IPS-11a (cell line): Measurements from ENCODE around the gene ABAT.

Source experiments
- H3K4me3 ChIP-seq: one replicate; pipeline ENCODE4 v1.5.1; 2013; ENCODE audit warnings: low read depth, low read length, control low read depth

ABAT gene

DNA sequence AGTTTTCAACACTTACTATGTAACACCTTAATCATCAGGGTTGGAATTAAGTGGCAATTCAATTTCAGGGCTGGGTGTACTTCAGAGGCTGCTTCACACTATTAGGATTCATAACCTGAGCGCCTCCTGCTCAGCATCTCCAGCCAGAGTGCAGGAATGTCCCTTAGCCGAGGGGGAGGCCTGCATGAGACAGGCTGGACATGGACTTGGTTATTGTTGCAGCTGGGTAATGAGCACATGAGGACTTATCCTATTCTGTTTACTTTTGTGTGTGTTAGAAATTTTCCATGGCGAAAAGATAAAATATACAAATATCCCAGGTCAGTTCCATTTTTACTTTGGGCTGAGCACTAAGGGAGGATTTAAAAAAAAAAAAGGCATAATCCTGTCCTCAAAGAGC, 133.6 kb downstream of the ABAT start:
- H3K4me3 ChIP-seq: no peak overlapping the region

DNA sequence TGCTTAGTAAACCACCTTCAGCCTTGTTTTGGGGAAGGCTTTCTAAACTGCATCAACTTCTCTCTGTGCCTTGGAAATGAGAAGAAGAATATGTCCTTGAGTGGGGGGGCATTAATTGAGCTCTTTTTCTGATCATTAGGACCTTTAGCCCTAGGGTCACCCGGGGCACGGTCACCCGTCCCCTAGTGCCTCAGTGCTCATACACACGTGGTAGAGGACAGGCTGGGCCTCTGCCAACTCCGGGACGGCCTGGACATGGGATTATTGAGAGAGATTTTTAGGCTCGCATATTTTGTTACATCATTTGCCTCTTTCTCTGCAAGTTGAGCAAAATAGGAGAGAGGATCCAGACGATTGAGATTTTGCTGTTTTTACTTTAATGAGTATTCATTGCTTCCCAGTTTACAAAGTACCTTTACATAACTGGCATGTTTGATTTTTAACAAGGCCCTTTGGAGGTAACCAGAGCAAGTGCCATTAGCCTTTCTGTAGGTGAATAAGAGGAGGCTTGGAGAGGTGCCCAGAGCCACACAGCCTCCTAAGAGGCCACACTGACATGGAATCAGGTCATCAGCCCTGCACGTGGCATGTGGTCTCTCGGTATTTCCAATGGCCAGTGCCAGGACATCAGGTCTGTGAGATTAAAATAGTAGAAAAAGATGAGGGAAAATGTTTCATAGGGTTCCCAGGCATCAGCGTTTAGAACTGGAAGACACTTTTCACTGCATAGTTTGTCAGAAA, 134.4 kb downstream of the ABAT start:
- H3K4me3 ChIP-seq: no peak overlapping the region

DNA sequence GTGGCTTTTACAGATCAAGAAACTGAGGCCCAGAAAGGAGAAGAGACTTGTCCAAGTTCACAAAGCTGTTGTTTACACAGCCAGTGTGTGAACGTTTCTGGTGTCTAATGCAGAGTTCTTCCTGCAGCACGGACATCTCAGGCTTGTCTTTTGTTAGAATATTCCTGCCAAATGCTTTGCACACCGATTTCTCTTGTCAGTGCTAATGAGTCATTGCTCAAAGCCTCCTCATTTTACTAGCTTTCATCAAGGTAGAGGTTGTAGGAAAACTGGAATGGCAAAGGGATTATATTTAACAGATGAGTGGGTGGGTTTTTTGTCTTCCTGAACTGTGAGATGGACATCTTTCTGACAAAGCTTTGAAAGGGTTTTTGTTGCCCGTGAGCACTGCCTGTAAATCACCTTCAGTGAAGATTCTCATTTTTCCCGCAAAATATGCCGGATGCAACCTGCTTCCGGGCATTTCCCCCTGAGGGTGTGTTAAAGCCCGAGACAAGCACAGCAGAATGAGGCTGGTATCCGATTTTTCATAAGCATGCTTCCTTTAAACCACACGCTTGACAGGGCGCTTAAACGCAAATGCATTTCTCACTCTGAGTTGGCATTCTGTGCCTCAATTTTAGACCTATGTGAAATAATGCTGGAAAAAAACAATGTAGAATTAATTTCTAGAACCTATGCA, 137.9 kb downstream of the ABAT start:
- no peak overlapping the region for H3K4me3 ChIP-seq

DNA sequence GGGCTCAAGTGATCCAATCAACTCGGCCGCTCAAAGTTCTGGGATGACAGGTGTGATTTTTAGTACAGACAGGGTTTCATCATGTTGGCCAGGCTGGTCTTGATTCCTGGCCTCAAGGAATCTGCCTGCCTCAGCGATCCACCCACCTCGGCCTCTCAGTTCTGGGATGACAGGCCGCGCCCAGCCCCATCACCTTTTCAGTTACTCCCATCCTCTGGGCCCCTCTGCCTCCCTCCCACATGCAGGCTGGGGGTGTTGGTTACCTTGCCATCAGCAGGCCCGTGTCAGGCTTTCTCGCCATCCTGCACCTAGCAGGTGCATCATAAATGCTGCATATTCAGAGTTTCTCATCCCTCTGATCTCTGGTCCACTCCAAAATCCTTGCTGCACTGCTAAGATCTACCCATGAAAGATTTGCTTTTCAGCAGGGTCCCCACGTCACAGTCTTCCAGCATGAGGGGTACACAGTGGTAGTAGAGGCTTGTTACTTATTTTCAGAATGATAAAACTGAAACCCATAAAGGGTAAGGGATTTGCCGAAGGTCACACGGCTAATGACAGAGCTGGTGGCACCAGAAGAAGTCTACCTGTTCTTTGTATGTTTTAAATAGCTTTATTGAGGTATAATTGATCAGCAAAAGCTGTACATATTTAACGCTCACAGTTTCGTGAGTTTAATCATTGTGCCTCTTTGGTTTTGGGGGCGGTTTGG, 139.8 kb downstream of the ABAT start:
- H3K4me3 ChIP-seq: no peak overlapping the region

DNA sequence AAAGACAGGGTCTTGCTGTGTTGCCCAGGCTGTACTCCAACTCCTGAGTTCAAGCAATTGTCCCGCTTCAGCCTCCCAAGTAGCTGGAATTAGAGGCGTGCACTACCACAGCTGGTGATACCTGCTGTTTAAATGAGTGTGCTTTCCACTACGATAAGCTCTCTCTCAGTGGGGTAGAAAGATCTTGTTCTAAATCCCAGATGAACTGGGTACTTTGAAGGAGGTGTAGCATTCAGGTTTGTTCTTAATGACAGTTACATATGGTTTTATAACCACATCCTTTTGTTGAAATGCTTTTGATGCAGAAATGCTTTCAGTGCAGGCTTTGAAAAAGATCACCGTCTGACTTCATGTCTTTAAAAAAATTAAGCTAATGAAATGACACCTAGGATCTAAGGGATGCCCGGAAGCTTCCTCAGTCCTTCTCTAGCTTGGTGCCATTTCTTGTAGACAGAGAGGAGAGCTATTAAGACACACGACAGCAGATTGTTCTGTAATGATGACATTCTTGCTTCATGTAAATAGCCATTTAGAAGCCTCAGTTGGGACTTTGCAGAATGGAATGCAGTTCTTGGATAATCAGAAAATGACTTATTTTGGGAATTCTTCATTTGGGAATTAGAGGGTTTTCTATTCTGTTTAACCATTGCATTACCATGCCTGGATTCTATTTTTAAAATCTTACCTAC, 142.7 kb downstream of the ABAT start:
- H3K4me3 ChIP-seq: no peak overlapping the region

DNA sequence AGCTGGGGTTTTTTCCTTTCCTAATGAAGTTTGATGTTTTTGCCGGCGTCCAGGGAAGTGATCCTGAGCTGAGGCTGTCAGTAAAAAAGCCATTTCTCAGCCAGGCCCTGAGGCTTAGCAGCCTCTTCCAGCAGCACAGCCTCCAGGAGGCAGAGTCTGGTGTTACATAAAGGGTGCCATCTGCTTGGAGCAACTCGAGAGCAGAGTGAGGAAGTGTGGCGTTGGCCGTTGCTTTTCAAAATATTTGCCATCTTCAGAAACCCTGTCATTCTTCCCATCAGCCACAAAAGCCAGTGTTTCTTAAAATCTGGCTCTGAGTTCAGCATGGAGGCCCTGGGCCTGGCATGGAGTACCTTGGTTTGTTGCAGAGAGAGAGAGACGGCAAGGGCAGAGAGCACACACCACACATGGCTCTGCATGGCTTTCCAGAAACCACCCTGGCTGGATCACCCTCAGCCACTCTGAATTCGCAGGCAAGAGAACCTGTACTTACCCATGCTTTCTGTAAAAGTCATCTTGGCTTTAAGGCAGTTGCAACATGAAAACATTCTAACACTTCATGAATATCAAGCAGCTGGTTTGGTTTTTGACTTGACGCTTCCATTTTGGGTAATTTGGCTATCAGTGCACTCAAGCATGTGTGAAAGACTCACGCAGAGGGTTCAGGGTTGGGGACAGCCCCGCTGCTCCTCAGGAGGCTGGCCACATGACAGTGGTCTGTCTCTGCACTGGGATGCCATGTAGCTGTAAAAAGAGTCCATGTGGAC, 144.3 kb downstream of the ABAT start:
- no peak overlapping the region for H3K4me3 ChIP-seq

DNA sequence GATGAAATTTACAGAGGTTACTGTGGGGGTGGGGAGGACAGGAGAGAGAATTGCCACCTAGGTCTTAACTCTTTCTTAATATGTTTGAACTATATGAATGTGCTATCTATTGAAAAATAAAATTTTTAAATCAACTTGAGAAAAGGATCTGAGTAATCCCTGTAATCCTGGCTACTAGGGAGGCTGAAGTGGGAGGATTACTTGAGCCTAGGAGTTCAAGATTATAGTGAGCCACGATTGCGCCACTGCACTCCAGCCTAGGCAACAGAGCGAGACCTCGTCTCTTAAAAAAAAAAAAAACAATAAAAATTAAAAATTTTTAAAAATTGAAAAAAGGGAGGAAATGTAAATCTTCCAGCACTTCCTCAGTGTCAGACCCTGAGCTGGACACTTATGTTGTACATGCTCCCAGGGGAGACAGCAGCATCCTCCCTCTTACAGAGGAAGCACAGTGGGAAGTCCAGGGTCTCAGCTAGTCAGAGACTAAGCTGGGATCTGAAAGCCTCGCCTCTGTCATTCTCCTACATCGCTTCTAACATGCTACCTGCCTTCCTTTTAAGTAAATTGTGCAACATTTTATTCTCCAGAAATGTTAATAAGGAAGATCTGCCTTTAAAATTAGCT, 145.1 kb downstream of the ABAT start:
- H3K4me3 ChIP-seq: no peak overlapping the region

DNA sequence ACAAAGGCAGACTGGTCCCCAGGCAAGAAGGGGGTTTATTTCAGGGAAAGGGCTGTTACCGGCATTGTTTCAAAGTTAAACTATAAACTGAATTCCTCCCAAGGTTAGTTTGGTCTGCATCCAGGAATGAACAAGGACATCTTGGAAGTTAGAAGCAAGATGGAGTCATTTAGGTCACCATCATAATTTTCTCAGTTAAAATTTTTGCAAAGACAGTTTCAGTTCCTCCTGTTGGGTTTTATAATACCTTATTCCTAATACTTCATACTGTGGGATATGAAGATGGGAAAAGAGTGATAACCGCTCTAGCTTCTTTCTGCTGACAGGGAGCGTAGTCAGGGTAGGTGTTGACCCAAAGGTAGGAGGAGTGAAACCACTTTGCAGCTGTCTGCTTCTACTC, 148.0 kb downstream of the ABAT start:
- no peak overlapping the region for H3K4me3 ChIP-seq

DNA sequence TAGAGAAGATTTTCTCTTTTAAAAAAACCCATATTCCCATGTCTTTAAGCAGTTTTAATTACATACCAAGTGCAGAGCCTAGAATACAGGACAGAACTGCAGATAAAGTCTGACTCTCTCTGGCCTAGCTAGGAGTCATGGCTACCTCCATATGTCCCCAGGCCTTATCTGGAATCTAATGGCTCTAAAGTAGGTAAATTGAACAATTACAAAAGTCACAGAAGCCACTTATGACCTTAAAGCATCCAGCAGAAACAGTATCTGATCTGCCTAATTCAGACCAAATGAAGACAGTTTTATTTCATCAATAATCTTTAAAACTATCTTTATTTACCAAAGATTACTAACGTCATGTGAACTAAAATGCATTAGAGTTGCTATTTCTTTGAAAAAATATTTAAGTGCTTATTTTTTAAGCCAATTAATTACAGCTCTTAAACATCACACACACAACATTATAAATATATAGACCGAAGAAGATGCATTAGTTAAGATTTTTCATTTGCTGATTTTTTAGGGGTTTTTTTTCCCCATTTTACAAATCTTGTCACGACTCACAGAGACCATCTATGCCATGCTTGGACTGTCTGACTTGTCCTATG, 152.0 kb downstream of the ABAT start:
- no peak overlapping the region for H3K4me3 ChIP-seq

DNA sequence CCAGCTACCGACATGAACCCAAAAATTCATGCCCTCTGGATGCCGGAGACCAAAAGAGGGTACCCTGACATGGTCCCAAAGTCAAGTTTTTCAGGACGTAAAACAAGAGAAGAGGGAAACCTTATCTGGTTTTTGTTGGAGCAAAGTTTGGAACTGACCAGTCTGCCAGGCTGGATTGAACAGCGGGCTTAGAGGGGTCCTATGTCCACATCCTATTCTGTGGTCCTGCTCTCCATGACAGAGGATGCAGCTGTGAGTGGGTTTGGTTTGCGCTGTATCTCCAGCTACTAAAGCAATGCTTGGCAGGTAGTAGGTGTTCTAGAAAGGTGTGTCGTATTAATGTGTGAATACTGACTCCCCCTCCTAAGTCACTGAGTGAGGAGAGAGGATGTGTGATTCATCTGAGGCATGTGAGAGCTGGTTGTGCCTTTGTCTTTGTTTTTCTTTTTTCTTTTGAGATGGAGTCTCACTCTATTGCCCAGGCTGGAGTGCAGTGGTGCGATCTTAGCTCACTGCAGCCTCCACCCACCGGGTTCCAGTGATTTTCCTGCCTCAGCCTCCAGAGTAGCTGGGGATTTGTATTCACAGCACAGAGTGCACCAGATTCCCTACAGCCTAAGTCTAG, 154.2 kb downstream of the ABAT start:
- H3K4me3 ChIP-seq: no peak overlapping the region

DNA sequence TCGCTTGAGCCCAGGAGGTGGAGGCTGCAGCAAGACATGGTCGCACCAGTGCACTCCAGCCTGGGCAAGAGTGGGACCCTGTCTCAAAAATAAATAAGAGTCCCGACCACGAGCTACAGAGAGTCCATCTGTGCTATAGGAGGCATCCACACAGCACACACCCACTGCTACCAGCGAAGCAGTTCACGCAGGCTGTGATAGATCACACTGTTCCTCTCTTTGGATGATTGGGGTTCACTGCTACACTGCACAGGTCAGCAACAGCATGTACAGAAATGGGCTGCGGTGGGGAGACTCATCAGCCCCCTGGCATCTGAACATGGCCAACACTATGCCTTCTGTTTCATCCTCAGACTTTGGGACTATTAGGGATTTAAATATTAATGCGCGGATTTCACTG, 157.0 kb downstream of the ABAT start:
- H3K4me3 ChIP-seq: no peak overlapping the region

DNA sequence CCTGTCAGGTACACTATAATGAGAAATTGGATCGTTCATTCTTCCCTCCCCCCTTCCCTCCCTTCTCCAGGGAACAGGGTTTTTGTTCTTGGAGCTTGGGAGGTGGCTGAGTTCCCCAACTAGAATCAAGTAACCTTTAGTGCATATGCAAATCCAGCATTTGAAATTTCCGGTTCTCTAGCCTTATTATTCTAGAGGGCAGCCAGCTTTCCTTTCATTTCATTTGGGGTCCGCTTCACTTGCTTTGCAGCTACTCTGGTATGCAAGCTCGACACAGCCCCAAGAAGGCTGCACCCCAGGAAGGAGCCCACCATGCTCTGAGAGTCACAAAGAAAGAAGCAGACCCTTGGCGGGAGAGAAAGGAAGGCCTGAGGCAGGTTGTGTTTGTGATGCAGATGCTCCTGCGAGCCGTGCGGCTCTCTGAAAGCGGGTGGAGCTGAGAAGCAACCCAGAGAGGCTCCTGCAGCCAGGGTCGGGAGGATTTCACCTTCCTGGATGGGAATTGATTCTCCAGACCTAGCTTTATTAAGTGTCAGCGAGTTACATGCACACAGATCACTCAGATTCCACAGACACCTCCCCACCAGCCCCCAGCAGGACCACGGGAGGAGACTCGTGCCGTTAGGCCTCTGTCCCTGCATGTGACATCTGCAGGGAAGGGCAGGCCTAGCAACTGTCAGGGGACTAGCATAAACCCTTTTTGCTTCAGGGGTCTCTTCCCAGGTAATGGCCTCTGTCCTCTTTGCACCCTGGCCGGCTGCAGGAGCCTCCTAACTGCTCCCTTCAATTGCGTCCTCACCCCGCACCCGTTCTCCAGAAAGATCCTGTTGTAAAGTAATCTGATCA, 157.7 kb downstream of the ABAT start:
- H3K4me3 ChIP-seq: no peak overlapping the region

DNA sequence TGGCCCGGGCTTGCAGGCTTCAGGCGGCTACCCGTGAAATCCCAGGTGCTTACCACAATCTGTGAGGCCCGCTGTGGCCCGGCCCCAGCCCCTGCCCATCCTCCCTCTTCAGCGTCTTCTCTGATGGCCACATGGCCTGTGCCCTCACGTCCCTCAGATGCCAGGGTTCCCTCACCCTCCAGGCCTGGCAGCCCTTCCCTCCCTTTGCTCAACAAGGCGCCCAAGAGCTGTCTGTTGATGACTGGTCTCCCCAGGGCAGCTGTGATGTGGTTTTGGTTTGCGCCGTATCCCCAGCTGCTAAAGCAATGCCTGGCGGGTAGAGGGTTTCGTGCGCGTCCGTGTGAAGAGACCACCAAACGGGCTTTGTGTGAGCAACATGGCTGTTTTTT, 158.3 kb downstream of the ABAT start:
- H3K4me3 ChIP-seq: no peak overlapping the region
